AG09309 (cell line): ENCODE data around the gene GPR183.

Experiments used
- DNase-seq: peaks from one replicate; pipeline ENCODE4 v3.0.0-alpha.2; 2010; ENCODE audit warnings: low read depth
- H3K4me3 ChIP-seq: 2 replicates; pipeline ENCODE4 v1.5.1; 2011; ENCODE audit warnings: mild to moderate bottlenecking, low read depth, low read length, moderate library complexity; ENCODE audit not compliant: control insufficient read depth
- CTCF ChIP-seq: IDR thresholded peaks from 2 replicates; pipeline ENCODE4 v1.5.1; 2011; ENCODE audit warnings: mild to moderate bottlenecking, low read depth, low read length, inconsistent platforms; ENCODE audit not compliant: insufficient read depth, control insufficient read depth; ENCODE audit errors: missing control alignments

GPR183 gene

GRCh38 chr13:99322297-99323103 lies 15.3 kb upstream of the GPR183 start:
- TF ChIP-seq CTCF: no peak
- H3K4me3 ChIP-seq: no peak overlapping the region
- DNase-seq: peak; percentile 61

- no peak overlapping the region for H3K4me3 ChIP-seq
- TF ChIP-seq CTCF: no peak
- no peak for DNase-seq
Measured at GRCh38 chr13:99321709-99322108, 14.5 kb upstream of the GPR183 start.

- TF ChIP-seq CTCF: no peak
- DNase-seq: peak; percentile 72
- no peak overlapping the region for H3K4me3 ChIP-seq
Measured at GRCh38 chr13:99320693-99321481, 13.7 kb upstream of the GPR183 start.

GRCh38 chr13:99316657-99317256 lies 9.6 kb upstream of the GPR183 start:
- no peak overlapping the region for H3K4me3 ChIP-seq

GRCh38 chr13:99316224-99316623 lies 9.0 kb upstream of the GPR183 start:
- no peak for TF ChIP-seq CTCF
- no peak for DNase-seq
- H3K4me3 ChIP-seq: no peak overlapping the region

More at GRCh38 chr13:99316657-99317256, 9.6 kb upstream of the GPR183 start:
- no peak for DNase-seq
- no peak for TF ChIP-seq CTCF

GRCh38 chr13:99315186-99315585 lies 8.0 kb upstream of the GPR183 start:
- DNase-seq: no peak
- H3K4me3 ChIP-seq: no peak overlapping the region
- TF ChIP-seq CTCF: no peak
